Measurements from ENCODE around the gene OVCA2. TPM values are rescaled to one million over a fixed set of nuclear protein-coding genes. Genes with fewer than 3 reads are reported as not detected.

OVCA2 gene
- 77.3 and 85.7 TPM in 2 replicates for total RNA-seq (2014; rRNA removed)
- polyA plus RNA-seq (2012): 60.6 TPM

GRCh38 chr17:2041561-2042389, at the start of gene OVCA2:
Gene OVCA2 (plus strand): TSS chr17:2042022. CDS start chr17:2042048, 26 bp downstream.
- DNase-seq (ENCODE audit: low read depth): peak; percentile 89

GRCh38 chr17:1992541-1992940, 49.3 kb upstream of the OVCA2 start:
- DNase-seq (ENCODE audit: low read depth): no peak

GRCh38 chr17:1994707-1995106, 47.1 kb upstream of the OVCA2 start:
- no peak for DNase-seq (ENCODE audit: low read depth)

- no peak for DNase-seq (ENCODE audit: low read depth)
Measured at GRCh38 chr17:1995321-1995892, 46.4 kb upstream of the OVCA2 start.

GRCh38 chr17:1995907-1996799, 45.7 kb upstream of the OVCA2 start:
- DNase-seq (ENCODE audit: low read depth): no peak

GRCh38 chr17:1996800-1997288, 45.0 kb upstream of the OVCA2 start:
- DNase-seq (ENCODE audit: low read depth): no peak

- no peak for DNase-seq (ENCODE audit: low read depth)
Measured at GRCh38 chr17:1997289-1997926, 44.4 kb upstream of the OVCA2 start.

GRCh38 chr17:1997927-1998742, 43.7 kb upstream of the OVCA2 start:
- no peak for DNase-seq (ENCODE audit: low read depth)

- DNase-seq (ENCODE audit: low read depth): no peak
Measured at GRCh38 chr17:1999557-2000251, 42.1 kb upstream of the OVCA2 start.

GRCh38 chr17:2002767-2003329, 39.0 kb upstream of the OVCA2 start:
- DNase-seq (ENCODE audit: low read depth): no peak

GRCh38 chr17:2003525-2003924, 38.3 kb upstream of the OVCA2 start:
- no peak for DNase-seq (ENCODE audit: low read depth)

GRCh38 chr17:2004435-2004952, 37.3 kb upstream of the OVCA2 start:
- no peak for DNase-seq (ENCODE audit: low read depth)

GRCh38 chr17:2008332-2009126, 33.3 kb upstream of the OVCA2 start:
- DNase-seq (ENCODE audit: low read depth): no peak

GRCh38 chr17:2009737-2010136, 32.1 kb upstream of the OVCA2 start:
- no peak for DNase-seq (ENCODE audit: low read depth)

GRCh38 chr17:2011411-2012371, 30.1 kb upstream of the OVCA2 start:
- DNase-seq (ENCODE audit: low read depth): peak; percentile 45

GRCh38 chr17:2012499-2012898, 29.3 kb upstream of the OVCA2 start:
- no peak for DNase-seq (ENCODE audit: low read depth)
